ENCODE data around the gene ITPRIPL1.

Gene ITPRIPL1

DNA sequence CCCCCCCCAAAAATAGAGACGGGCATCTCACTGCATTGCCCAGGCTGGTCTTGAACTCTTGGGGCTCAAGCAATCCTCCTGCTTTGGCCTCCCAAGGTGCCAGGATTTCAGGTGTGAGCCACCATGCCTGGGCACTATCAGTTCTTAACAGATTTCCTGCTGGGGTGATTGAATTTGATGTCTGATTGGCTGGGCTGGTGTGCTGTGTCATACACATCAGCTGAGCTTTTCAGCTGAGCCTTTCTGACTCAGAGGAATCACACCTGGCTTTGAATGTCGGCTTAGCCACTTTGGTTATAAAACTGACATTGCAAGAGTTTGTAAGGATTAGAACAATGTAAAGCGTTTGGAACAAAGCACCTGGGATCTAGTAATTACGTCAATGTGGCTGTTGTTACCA lies 29.4 kb downstream of the ITPRIPL1 start:
- H3K36me3 ChIP-seq (replicated peaks) = no peaks in the 10 kb centered on the region

DNA sequence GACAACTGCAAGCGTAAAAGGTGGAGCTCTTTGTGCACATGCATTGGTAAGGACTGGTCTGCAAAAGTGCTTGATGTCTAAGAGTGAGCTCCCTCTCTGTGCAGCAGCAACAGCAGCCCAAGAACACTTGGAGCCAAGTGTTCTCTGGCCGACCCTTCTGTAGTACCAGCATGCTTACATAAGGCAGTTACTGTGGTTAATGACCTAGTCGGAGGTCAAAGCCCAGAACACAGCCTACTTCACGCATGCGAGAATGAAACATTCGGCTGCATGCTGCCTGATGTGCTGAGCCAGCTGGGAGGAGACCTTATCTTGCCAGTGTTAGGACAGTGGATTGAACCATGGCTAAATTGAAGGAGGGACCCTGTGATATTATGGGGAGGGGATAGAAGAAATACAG lies 31.8 kb downstream of the ITPRIPL1 start:
- TF ChIP-seq, protein P1, sequence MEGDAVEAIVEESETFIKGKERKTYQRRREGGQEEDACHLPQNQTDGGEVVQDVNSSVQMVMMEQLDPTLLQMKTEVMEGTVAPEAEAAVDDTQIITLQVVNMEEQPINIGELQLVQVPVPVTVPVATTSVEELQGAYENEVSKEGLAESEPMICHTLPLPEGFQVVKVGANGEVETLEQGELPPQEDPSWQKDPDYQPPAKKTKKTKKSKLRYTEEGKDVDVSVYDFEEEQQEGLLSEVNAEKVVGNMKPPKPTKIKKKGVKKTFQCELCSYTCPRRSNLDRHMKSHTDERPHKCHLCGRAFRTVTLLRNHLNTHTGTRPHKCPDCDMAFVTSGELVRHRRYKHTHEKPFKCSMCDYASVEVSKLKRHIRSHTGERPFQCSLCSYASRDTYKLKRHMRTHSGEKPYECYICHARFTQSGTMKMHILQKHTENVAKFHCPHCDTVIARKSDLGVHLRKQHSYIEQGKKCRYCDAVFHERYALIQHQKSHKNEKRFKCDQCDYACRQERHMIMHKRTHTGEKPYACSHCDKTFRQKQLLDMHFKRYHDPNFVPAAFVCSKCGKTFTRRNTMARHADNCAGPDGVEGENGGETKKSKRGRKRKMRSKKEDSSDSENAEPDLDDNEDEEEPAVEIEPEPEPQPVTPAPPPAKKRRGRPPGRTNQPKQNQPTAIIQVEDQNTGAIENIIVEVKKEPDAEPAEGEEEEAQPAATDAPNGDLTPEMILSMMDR (IDR thresholded peaks at IDR 0.05; ENCODE audit: low read depth, low read length, missing control alignments) = no peak
- no peaks in the 10 kb centered on the region for H3K36me3 ChIP-seq (replicated peaks)

More for the DNA sequence above, 29.4 kb downstream of the ITPRIPL1 start:
- TF ChIP-seq, protein P1 (IDR thresholded peaks at IDR 0.05; ENCODE audit: low read depth, low read length, missing control alignments) = no peak
- Histone ChIP-seq H3K4me3 (ENCODE audit: low read depth, low read length) (no peak overlapping the region), H3K27me3 (replicated peaks) (no peaks in the 10 kb centered on the region), H3K27ac (no peak overlapping the region)
- in situ Hi-C loops (cut with HindIII; ENCODE audit: low pct_ligation_motif_present, low sequenced_read_pairs) = no loop called here
- no peak for DNase-seq

DNA sequence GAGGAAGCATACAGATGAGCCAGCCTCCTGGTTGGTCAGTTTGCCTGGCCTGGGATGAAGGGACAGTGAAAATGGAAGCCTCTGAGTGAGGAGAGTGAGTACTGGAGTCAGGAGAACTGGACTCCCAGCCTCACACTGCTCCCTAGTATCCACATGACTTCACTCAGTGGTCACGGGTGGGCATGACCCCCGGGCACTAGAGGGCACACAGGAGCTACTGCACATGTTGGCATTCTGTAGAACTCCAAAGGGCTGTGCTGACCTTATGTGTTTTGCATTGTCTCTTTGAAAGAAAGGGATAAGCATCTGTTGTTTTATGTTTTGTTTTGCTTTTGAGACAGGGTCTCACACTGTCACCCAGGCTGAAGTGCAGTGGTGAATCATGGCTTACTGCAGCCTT lies 34.2 kb downstream of the ITPRIPL1 start:
- TF ChIP-seq, protein P1 (IDR thresholded peaks at IDR 0.05; ENCODE audit: low read depth, low read length, missing control alignments) = no peak
- no peak for DNase-seq
- H3K27ac ChIP-seq = no peak overlapping the region
- no peak overlapping the region for H3K4me3 ChIP-seq (ENCODE audit: low read depth, low read length)
- no peaks in the 10 kb centered on the region for H3K27me3 ChIP-seq (replicated peaks)
- no peaks in the 10 kb centered on the region for H3K36me3 ChIP-seq (replicated peaks)
- in situ Hi-C loops (cut with HindIII; ENCODE audit: low pct_ligation_motif_present, low sequenced_read_pairs) = no loop called here

More for the DNA sequence above, 31.8 kb downstream of the ITPRIPL1 start:
- in situ Hi-C loops (cut with HindIII; ENCODE audit: low pct_ligation_motif_present, low sequenced_read_pairs) = no loop called here
- H3K27me3 ChIP-seq (replicated peaks) = no peaks in the 10 kb centered on the region
- H3K4me3 ChIP-seq (ENCODE audit: low read depth, low read length) = no peak overlapping the region
- no peak overlapping the region for H3K27ac ChIP-seq
- no peak for DNase-seq

DNA sequence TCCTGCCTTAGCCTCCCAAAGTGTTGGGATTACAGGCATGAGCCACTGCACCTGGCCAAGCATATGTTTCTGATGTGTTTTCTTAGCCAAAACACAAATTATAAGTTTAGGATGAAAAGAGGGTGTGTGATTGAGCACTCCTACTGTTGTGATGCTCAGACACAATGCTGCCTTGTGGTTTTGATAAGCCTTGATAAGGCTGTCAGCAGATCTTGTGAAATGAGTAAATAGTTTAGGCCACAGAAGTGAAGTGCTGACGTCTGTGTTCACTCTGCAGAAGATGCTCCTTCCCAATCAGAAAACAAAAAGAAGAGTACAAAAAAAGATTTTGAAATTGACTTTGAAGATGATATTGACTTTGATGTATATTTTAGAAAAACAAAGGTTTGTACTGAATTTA lies 34.7 kb downstream of the ITPRIPL1 start:
- in situ Hi-C loops (cut with HindIII; ENCODE audit: low pct_ligation_motif_present, low sequenced_read_pairs) = no loop called here
- H3K36me3 ChIP-seq (replicated peaks) = no peaks in the 10 kb centered on the region

DNA sequence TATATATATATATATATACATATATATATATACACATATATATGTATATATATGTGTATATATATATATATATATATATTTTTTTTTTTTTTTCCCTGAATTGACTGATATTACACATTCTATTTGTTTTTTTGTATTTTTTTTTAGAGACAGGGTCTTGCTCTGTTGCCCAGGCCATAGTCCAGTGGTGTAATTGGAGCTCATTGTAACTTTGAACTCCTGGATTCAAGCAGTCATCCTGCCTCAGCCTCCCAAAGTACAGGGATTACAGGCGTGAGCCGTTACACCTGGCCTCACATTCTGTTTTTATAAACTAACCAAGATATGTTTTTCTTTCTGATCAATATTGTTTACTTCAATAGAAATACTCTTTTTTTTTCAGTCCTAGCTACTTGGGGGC lies 36.6 kb downstream of the ITPRIPL1 start:
- no peak overlapping the region for H3K4me3 ChIP-seq (ENCODE audit: low read depth, low read length)
- no peaks in the 10 kb centered on the region for H3K27me3 ChIP-seq (replicated peaks)
- TF ChIP-seq, protein P1 (IDR thresholded peaks at IDR 0.05; ENCODE audit: low read depth, low read length, missing control alignments) = no peak
- H3K27ac ChIP-seq = no peak overlapping the region
- no peaks in the 10 kb centered on the region for H3K36me3 ChIP-seq (replicated peaks)
- in situ Hi-C loops (cut with HindIII; ENCODE audit: low pct_ligation_motif_present, low sequenced_read_pairs) = no loop called here
- DNase-seq = no peak

More for the DNA sequence above, 34.7 kb downstream of the ITPRIPL1 start:
- DNase-seq = peak; percentile 60
- Histone ChIP-seq H3K27ac (no peak overlapping the region), H3K27me3 (replicated peaks) (no peaks in the 10 kb centered on the region), H3K4me3 (ENCODE audit: low read depth, low read length) (no peak overlapping the region)
- TF ChIP-seq, protein P1 (IDR thresholded peaks at IDR 0.05; ENCODE audit: low read depth, low read length, missing control alignments) = no peak

DNA sequence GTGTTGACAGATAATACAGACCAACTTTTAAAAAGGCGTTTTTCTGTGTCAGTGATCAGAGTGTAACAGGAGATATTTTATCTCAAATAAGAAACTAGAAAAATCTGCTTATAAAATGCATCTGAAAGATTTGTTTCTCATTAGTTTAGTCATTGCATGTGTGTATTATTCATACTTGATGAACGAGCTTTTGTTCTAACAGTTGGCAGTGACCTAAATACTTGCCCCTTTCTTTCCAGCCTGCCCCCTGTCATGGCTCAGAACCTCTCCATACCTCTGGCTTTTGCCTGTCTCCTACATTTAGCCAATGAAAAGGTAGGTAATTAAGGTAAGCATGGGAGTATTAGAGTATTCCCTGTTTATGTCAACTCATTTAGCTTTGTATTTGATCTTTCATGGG lies 44.1 kb downstream of the ITPRIPL1 start:
- Histone ChIP-seq H3K27ac (no peak overlapping the region), H3K4me3 (ENCODE audit: low read depth, low read length) (no peak overlapping the region), H3K36me3 (replicated peaks) (no peaks in the 10 kb centered on the region), H3K27me3 (replicated peaks) (no peaks in the 10 kb centered on the region)
- TF ChIP-seq, protein P1 (IDR thresholded peaks at IDR 0.05; ENCODE audit: low read depth, low read length, missing control alignments) = no peak
- in situ Hi-C loops (cut with HindIII; ENCODE audit: low pct_ligation_motif_present, low sequenced_read_pairs) = no loop called here
- DNase-seq = no peak
